ENCODE data around the gene SHANK3. TPM values are rescaled to one million over a fixed set of nuclear protein-coding genes. Genes with fewer than 3 reads are reported as not detected.

The SHANK3 gene
- total RNA-seq, 2 donors from 2014 or later: 0.66 TPM; not detected in 1

GRCh38 chr22:50700387-50701075, 27.9 kb downstream of the SHANK3 start:
- DNase-seq (ENCODE audit: low spot score in 2 of 2) (no peak), ATAC-seq (no peak)
- no peak overlapping the region for H3K27ac Mint-ChIP-seq
- H3K36me3 Mint-ChIP-seq: no peaks in the 10 kb centered on the region
- H3K9me3 Mint-ChIP-seq: no peaks in the 10 kb centered on the region

GRCh38 chr22:50701076-50701419, 28.4 kb downstream of the SHANK3 start:
- ATAC-seq: no peak

GRCh38 chr22:50701428-50702154, 29.0 kb downstream of the SHANK3 start:
- H3K9me3 Mint-ChIP-seq: no peaks in the 10 kb centered on the region
- DNase-seq (ENCODE audit: low spot score in 2 of 2): no peak
- no peak overlapping the region for H3K27ac Mint-ChIP-seq
- no peak for ATAC-seq
- H3K36me3 Mint-ChIP-seq: no peaks in the 10 kb centered on the region

More at GRCh38 chr22:50701076-50701419, 28.4 kb downstream of the SHANK3 start:
- Mint-ChIP-seq H3K36me3 (no peaks in the 10 kb centered on the region), H3K9me3 (no peaks in the 10 kb centered on the region), H3K27ac (no peak overlapping the region)
- DNase-seq (ENCODE audit: low spot score in 2 of 2): no peak

GRCh38 chr22:50702261-50702671, 29.6 kb downstream of the SHANK3 start:
- H3K36me3 Mint-ChIP-seq: no peaks in the 10 kb centered on the region
- H3K27ac Mint-ChIP-seq: peak overlapping the region in 1 of 2 donors; percentile 23
- no peak for DNase-seq (ENCODE audit: low spot score in 2 of 2)
- peak; percentile 41 for ATAC-seq
- H3K9me3 Mint-ChIP-seq: no peaks in the 10 kb centered on the region

GRCh38 chr22:50702821-50703725, 30.4 kb downstream of the SHANK3 start:
- DNase-seq (ENCODE audit: low spot score in 2 of 2) (no peak), ATAC-seq (no peak)
- H3K27ac Mint-ChIP-seq: no peak overlapping the region
- H3K36me3 Mint-ChIP-seq: no peaks in the 10 kb centered on the region
- no peaks in the 10 kb centered on the region for H3K9me3 Mint-ChIP-seq

GRCh38 chr22:50703726-50704509, 31.3 kb downstream of the SHANK3 start:
- H3K36me3 Mint-ChIP-seq: no peaks in the 10 kb centered on the region
- ATAC-seq (no peak), DNase-seq (ENCODE audit: low spot score in 2 of 2) (no peak)
- no peaks in the 10 kb centered on the region for H3K9me3 Mint-ChIP-seq
- H3K27ac Mint-ChIP-seq: no peak overlapping the region

GRCh38 chr22:50704510-50705218, 32.0 kb downstream of the SHANK3 start:
- ATAC-seq: no peak
- H3K27ac Mint-ChIP-seq: no peak overlapping the region
- DNase-seq (ENCODE audit: low spot score in 2 of 2): no peak
- no peaks in the 10 kb centered on the region for H3K36me3 Mint-ChIP-seq
- no peaks in the 10 kb centered on the region for H3K9me3 Mint-ChIP-seq

GRCh38 chr22:50705219-50705691, 32.6 kb downstream of the SHANK3 start:
- DNase-seq (ENCODE audit: low spot score in 2 of 2): no peak
- Mint-ChIP-seq H3K27ac (no peak overlapping the region), H3K36me3 (no peaks in the 10 kb centered on the region), H3K9me3 (no peaks in the 10 kb centered on the region)
- ATAC-seq: no peak

GRCh38 chr22:50705851-50706351, 33.3 kb downstream of the SHANK3 start:
- ATAC-seq (no peak), DNase-seq (ENCODE audit: low spot score in 2 of 2) (no peak)
- Mint-ChIP-seq H3K27ac (no peak overlapping the region), H3K9me3 (peaks cover 0 to 3% of the 10 kb centered on the region in 2 donors), H3K36me3 (no peaks in the 10 kb centered on the region)

- no peak for ATAC-seq
- Mint-ChIP-seq H3K36me3 (no peaks in the 10 kb centered on the region), H3K27ac (no peak overlapping the region), H3K9me3 (peaks cover 0 to 4% of the 10 kb centered on the region in 2 donors)
- no peak for DNase-seq (ENCODE audit: low spot score in 2 of 2)
These were observed 34.0 kb downstream of the SHANK3 start for GRCh38 chr22:50706481-50707125.

GRCh38 chr22:50708474-50708873, 35.9 kb downstream of the SHANK3 start:
- peaks cover 0 to 4% of the 10 kb centered on the region in 2 donors for H3K9me3 Mint-ChIP-seq
- ATAC-seq (no peak), DNase-seq (ENCODE audit: low spot score in 2 of 2) (no peak)
- H3K36me3 Mint-ChIP-seq: no peaks in the 10 kb centered on the region
- H3K27ac Mint-ChIP-seq: no peak overlapping the region

- no peaks in the 10 kb centered on the region for H3K36me3 Mint-ChIP-seq
- DNase-seq (ENCODE audit: low spot score in 2 of 2): no peak
- no peak for ATAC-seq
- no peak overlapping the region for H3K27ac Mint-ChIP-seq
- H3K9me3 Mint-ChIP-seq: peaks cover 0 to 4% of the 10 kb centered on the region in 2 donors
These were observed 36.4 kb downstream of the SHANK3 start for GRCh38 chr22:50708996-50709395.

- DNase-seq (ENCODE audit: low spot score in 2 of 2) (no peak), ATAC-seq (no peak)
- Mint-ChIP-seq H3K27ac (no peak overlapping the region), H3K9me3 (peaks cover 0 to 4% of the 10 kb centered on the region in 2 donors), H3K36me3 (no peaks in the 10 kb centered on the region)
These were observed 37.6 kb downstream of the SHANK3 start for GRCh38 chr22:50710221-50710620.

GRCh38 chr22:50710886-50711285, 38.3 kb downstream of the SHANK3 start:
- H3K36me3 Mint-ChIP-seq: no peaks in the 10 kb centered on the region
- DNase-seq (ENCODE audit: low spot score in 2 of 2): no peak
- no peak for ATAC-seq
- H3K9me3 Mint-ChIP-seq: peaks cover 0 to 4% of the 10 kb centered on the region in 2 donors
- no peak overlapping the region for H3K27ac Mint-ChIP-seq
